Psoas muscle (tissue), 8 donors: ENCODE measurements around the gene SLC24A3. TPM values are rescaled to one million over a fixed set of nuclear protein-coding genes. Genes with fewer than 3 reads are reported as not detected.

Source experiments
- ATAC-seq, 4 donors: fragments of 200-7000 bp; cut with Tn5 transposase; one replicate each; pipeline ENCODE4 v1.9.1; 2020; ENCODE audit warnings: moderate library complexity in 3 of 4, mild to moderate bottlenecking in 2 of 4
- DNase-seq, 2 donors: peaks; one replicate each; pipeline ENCODE4 v3.0.0-alpha.2; 2020
- H3K27ac ChIP-seq: fragments of 200-600 bp; one replicate; pipeline ENCODE4 v1.8.0; 2022
- H3K27me3 ChIP-seq, 3 donors: fragments of 200-600 bp in 1 of 3; one replicate each; pipeline versions ENCODE4 v1.6.1 to v1.8.0; 2013 to 2022; ENCODE audit warnings: low read length in 2 of 3, mild to moderate bottlenecking in 2 of 3, moderate library complexity in 1 of 3; ENCODE audit not compliant: insufficient read depth in 3 of 3
- H3K36me3 ChIP-seq, 2 donors: fragments of 200-600 bp in 1 of 2; one replicate each; pipeline versions ENCODE4 v1.6.1 to v1.8.0; 2013 to 2022; ENCODE audit warnings: low read depth in 1 of 2, mild to moderate bottlenecking in 1 of 2, moderate library complexity in 1 of 2; ENCODE audit not compliant: insufficient read depth in 1 of 2
- H3K4me1 ChIP-seq: fragments of 200-600 bp; one replicate; pipeline ENCODE4 v1.8.0; 2022
- H3K4me3 ChIP-seq: fragments of 200-600 bp; one replicate; pipeline ENCODE4 v1.8.0; 2022; ENCODE audit warnings: mild to moderate bottlenecking
- H3K9me3 ChIP-seq: fragments of 200-600 bp; one replicate; pipeline ENCODE4 v1.8.0; 2022
- CTCF ChIP-seq: fragments of 200-600 bp; IDR thresholded peaks from one replicate; pipeline ENCODE4 v1.8.0; 2022; ENCODE audit warnings: antibody characterized with exemption
- WGBS, 3 donors: extraction: QIAGEN DNeasy Blood & Tissue Kit; methylation state at CpG; one replicate each; pipeline versions ENCODE4 v1.1.6 to v1.1.7; 2013; 5-methylcytosine and 5-hydroxymethylcytosine counted together
- intact Hi-C, 2 donors: fragments of 100-400 bp; cut with DNase I; formaldehyde crosslinking; loops; one replicate each; pipeline versions ENCODE4 v1.11.0 to v1.14.2; 2022
- polyA plus RNA-seq, 3 donors: library from polyadenylated mRNA; stranded (reverse); fragments of 200-250 nt; gene quantifications; one replicate each; pipeline ENCODE4 v1.2.3, GENCODE V29; 2013
- total RNA-seq, 4 donors: library from RNA; stranded (reverse); fragmentation: NEBNext Ultra II Directional in 2 of 4; extraction: Animal tissue kit (Norgen Biotek cat#: 25700) in 2 of 4; gene quantifications; one replicate each; pipeline versions ENCODE4 v1.2.1 to v1.2.4, GENCODE V29; 2021 to 2023
- donor health status: healthy with polysubstance abuse.
- donor health status: DM: no; HTN: no; CAD: no; lungs with moderate emphysema.
- donor health status: Bipolar disorder and iron deficiency.
- donor health status: healthy.
- donor health status: DM: yes; HTN: yes; CAD: no.
- donor health status: DM: no; HTN: no; CAD: no.
- donor health status: DM: no; HTN: no; CAD: no.
- donor health status: DM: yes; HTN: yes; CAD: no.

The SLC24A3 gene
- total and polyA plus RNA-seq, 7 donors = 3.0 to 24.4 (median 8.2) TPM

DNA sequence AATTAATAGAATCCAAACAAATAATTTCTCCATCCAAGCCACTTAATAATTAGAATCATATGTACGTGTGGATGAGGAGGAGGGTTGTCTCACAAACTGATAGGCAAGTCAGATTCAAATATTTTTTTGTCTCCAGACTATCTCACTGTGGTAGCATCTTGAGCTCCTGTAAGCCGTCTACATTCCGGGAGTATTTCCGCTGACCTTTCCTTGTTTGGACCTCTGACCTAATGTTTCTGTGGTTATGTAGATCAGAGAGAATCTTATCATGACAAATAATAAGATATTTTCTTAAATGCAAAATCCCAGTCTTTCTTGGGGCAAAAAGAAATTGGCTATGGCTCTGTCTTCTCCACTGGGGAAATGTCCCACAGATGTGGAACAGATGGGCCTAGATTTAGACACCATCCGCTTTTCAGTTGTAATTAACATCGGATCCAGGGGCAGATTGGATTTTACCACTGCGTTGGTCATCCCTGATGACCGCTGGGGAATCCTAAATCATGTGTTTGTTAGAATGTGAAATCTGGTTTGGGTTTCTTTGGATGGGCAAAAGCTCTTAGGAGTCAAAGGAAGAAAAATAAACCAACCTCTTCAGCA lies 348.5 kb downstream of the SLC24A3 start:
- DNase-seq (no peak), ATAC-seq (no peak)
- no peaks in the 10 kb centered on the region for H3K4me1 ChIP-seq
- WGBS, 3 donors = 53 to 61% (median 60%) methylated on average over 8 of the region's 8 CpGs
- TF ChIP-seq CTCF = no peak
- intact Hi-C loops = no loop called here
- H3K27me3 ChIP-seq = no peaks in the 10 kb centered on the region
- H3K9me3 ChIP-seq = no peaks in the 10 kb centered on the region
- no peak overlapping the region for H3K27ac ChIP-seq
- no peak overlapping the region for H3K4me3 ChIP-seq
- H3K36me3 ChIP-seq = no peaks in the 10 kb centered on the region

GRCh38 chr20:19562426-19562825 lies 350.0 kb downstream of the SLC24A3 start:
- Histone ChIP-seq H3K27me3 (no peaks in the 10 kb centered on the region), H3K9me3 (no peaks in the 10 kb centered on the region), H3K4me1 (no peaks in the 10 kb centered on the region), H3K4me3 (no peak overlapping the region), H3K27ac (no peak overlapping the region), H3K36me3 (no peaks in the 10 kb centered on the region)
- WGBS, 3 donors = 72 to 80% (median 80%) methylated on average over 4 of the region's 4 CpGs
- DNase-seq (no peak), ATAC-seq (no peak)
- TF ChIP-seq CTCF = no peak
- intact Hi-C loops = no loop called here

DNA sequence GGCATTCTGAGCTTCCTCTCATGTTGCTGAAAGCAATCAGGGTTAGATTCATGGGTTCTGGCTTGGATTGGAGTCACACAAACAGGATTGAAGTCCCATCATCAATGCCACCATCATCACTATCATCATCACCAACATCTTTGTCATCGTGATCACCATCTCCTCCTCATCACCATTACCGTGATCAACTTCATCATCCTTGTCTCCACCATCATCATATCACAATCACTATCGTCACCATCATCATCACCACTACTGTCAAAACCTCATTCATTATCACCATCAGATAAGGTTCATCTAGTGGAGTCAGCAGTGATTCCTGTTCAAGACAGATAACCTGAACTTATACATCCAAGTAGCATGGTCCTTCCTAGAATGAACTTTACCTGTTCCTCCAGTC lies 351.8 kb downstream of the SLC24A3 start:
- no peak for DNase-seq

DNA sequence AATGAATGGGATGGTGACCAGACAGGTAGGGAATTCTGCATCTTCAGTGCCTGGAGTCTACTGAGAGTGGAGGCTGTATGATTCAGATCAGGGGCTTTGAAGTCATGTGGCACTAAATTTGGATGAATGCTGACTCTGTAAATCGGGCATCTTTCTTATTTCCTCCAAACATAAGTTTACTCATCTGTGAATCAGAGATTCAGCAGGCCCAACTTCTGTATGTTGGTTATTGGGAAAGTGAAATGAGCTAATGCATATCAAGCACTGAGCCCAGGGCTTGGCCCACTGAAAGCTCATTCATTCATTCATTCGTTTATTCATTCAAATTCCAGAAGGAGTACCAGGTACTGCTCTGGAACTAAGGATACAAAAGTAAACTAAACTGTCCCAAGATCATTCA lies 353.3 kb downstream of the SLC24A3 start:
- H3K36me3 ChIP-seq = no peaks in the 10 kb centered on the region
- ATAC-seq (no peak), DNase-seq (no peak)
- no peak overlapping the region for H3K27ac ChIP-seq
- H3K27me3 ChIP-seq = no peaks in the 10 kb centered on the region
- no peak overlapping the region for H3K4me3 ChIP-seq
- no peaks in the 10 kb centered on the region for H3K9me3 ChIP-seq
- TF ChIP-seq CTCF = no peak
- 84 to 89% (median 85%) methylated on average over 2 of the region's 2 CpGs for WGBS, 3 donors
- intact Hi-C loops = no loop called here
- no peaks in the 10 kb centered on the region for H3K4me1 ChIP-seq

More for the DNA sequence above, 351.8 kb downstream of the SLC24A3 start:
- Histone ChIP-seq H3K9me3 (no peaks in the 10 kb centered on the region), H3K27me3 (no peaks in the 10 kb centered on the region), H3K36me3 (no peaks in the 10 kb centered on the region), H3K4me3 (no peak overlapping the region), H3K27ac (no peak overlapping the region), H3K4me1 (no peaks in the 10 kb centered on the region)
- intact Hi-C loops = no loop called here
- no peak for TF ChIP-seq CTCF
- WGBS, 3 donors = 96 to 97% (median 96%) methylated on average over 3 of the region's 3 CpGs
- ATAC-seq = no peak
